VCaP (cell line): ENCODE results near the gene KRT74.

Experiments
- H3K27ac ChIP-seq: fragments of 450-650 bp; 2 replicates; pipeline ENCODE4 v1.5.1; 2017
- TF ChIP-seq, protein P1 (sequence below): fragments of 450-650 bp; conservative IDR thresholded peaks from 2 replicates; pipeline ENCODE4 v1.5.1; 2017; ENCODE audit warnings: mild to moderate bottlenecking, moderate library complexity

The KRT74 gene

DNA sequence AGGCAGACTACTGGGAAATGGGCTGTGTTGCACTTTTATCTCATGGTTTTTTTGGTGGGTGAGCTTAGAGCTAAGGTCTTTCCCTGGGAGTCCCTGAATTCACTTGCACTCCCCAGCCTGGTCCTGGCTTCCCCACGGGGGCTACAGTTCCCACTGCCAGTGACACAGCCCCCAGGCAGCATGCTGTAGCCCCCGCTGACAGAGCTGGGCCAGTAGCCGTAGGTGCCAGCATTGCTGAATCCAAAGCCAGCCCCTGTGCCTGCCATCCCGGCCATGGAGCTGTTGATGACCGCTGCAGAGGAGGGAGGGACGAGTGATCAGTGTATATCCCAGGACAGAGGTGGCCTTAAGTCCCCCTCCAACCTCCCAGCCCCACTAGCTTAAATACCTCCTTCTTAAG, 34.5 kb upstream of the KRT74 start:
- TF ChIP-seq, protein P1, sequence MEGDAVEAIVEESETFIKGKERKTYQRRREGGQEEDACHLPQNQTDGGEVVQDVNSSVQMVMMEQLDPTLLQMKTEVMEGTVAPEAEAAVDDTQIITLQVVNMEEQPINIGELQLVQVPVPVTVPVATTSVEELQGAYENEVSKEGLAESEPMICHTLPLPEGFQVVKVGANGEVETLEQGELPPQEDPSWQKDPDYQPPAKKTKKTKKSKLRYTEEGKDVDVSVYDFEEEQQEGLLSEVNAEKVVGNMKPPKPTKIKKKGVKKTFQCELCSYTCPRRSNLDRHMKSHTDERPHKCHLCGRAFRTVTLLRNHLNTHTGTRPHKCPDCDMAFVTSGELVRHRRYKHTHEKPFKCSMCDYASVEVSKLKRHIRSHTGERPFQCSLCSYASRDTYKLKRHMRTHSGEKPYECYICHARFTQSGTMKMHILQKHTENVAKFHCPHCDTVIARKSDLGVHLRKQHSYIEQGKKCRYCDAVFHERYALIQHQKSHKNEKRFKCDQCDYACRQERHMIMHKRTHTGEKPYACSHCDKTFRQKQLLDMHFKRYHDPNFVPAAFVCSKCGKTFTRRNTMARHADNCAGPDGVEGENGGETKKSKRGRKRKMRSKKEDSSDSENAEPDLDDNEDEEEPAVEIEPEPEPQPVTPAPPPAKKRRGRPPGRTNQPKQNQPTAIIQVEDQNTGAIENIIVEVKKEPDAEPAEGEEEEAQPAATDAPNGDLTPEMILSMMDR: no peak
- no peak overlapping the region for H3K27ac ChIP-seq

DNA sequence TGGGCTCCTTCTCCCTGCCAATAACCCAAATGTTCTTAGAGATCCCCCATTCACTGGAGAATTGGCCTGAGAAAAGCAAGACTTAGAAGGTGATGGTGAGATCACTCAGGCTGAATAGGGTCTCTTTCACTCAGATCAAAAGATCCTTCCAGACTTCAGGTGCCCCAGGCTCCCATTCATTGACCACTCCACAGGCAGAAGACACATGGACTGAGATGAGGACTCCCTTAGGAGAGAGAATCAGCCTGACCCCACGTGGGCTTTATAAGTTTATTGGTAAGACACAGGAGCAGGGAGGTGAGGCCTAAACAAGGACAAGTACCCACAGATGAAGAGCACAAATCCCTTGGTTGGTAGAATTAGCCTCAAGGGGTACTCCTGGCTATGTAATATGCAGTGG, 33.7 kb upstream of the KRT74 start:
- H3K27ac ChIP-seq: no peak overlapping the region
- TF ChIP-seq, protein P1: no peak

DNA sequence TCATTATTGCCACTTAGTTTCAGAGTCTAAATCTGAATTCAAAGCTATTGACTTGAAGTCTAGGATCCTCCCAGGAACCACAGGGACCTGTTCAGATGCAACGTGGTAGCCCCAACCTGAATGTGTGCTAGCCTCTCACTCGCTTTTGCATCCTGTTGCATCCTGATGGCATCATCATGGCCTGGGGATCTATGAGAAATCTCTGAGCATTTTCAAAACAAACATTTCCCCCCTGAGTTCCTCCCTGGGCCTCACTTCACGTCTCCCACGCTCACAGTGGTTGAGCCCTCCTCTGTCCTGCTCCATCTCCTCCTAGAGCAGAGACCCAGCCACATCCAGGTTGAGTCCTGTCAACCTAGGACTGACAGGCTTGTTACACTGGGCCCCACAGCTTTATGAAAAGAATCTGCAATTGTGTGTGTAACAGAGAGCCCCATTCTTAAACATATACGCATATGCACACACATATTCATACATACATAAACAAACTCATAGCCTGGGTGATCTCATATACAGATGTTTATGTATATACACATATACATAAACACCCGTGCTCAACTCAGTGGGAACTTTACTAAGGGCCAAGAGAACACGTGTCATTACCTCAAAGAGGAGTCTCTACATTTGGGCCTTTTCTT, 33.1 kb upstream of the KRT74 start:
- TF ChIP-seq, protein P1: no peak
- no peak overlapping the region for H3K27ac ChIP-seq

DNA sequence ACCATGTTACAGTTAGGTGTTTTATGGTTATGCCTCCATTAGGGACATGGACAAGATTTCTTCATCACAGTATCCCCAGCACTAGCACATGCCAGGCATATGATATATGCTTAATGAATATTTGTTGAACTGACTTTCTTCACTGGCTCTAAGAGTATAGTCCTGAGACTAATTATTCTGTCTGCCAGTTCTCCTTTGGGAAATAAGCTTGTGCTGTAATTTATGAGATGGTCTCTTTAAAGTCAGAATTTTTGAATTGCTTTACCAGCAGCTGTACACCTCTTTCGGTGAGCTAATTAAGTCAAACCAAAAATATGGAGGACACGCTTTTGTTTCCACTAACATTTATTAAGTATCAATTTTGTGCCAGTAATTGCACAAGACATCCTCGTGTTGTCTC, 32.5 kb upstream of the KRT74 start:
- TF ChIP-seq, protein P1: no peak
- H3K27ac ChIP-seq: no peak overlapping the region

DNA sequence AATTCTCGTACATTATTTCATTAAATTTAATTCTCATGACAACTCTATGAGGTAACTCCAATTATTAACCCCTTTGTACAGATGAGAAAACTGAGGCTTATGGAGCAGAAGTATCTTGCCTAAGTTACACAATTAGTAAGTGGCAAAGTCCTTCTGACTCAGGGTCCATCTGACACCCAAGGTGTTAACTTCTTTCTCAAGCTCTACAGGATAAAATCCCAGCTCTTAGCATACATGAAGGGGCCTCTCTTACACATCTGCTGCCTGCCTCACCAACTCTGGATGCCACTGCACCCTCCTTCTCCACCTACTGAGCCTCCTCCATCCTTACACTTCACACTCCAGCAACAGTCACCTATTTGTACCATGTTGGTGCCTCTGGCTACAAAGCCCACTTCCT, 31.9 kb upstream of the KRT74 start:
- no peak overlapping the region for H3K27ac ChIP-seq
- TF ChIP-seq, protein P1: no peak

DNA sequence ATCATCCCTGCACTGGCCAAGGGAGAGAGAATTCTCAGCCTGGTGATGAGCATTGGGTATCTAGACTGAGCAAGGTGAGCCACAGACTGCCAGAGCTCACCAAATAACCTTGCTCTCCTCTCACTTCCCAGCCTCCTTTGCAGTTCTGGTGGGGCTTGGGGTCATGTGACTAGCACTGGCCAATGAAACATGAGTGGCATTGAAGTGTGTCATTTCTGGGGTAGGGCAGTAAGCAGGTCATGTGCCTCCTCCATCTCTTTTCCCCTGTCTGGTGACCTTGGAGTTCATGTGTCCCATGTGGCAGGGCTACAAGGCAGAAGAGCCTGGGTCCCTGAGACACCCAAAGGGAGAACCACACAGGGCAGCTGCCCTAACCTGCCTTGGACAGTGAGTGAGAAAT, 31.2 kb upstream of the KRT74 start:
- TF ChIP-seq, protein P1: no peak

DNA sequence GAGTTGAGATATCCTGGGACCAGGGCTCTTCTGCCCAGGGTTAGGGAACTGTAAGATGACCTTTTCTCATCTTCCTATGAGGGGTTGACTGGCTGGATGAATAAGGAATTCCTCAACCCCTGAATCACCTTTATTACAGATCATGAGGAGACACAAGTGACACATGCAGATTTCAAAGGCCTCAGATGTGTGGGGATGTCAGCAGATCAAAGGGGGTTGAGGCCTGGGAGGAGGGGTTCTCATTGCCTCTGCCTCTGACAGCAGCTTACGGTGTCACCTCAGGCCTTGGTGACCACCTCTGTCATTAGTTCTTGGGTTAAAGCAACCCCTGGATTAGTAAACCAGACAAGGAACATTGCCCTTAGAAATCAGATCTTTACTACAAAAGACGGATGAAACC, 29.7 kb upstream of the KRT74 start:
- TF ChIP-seq, protein P1: no peak
- H3K27ac ChIP-seq: no peak overlapping the region

More for the DNA sequence above, 31.2 kb upstream of the KRT74 start:
- no peak overlapping the region for H3K27ac ChIP-seq
